ENCODE data around the gene ACOT11. TPM values are rescaled to one million over a fixed set of nuclear protein-coding genes. Genes with fewer than 3 reads are reported as not detected.

Gene ACOT11
- polyA plus RNA-seq, 1 donor (not counting 4 experiments of a cell fraction or from before 2014, with no cell fraction given) = 3.4 TPM

DNA sequence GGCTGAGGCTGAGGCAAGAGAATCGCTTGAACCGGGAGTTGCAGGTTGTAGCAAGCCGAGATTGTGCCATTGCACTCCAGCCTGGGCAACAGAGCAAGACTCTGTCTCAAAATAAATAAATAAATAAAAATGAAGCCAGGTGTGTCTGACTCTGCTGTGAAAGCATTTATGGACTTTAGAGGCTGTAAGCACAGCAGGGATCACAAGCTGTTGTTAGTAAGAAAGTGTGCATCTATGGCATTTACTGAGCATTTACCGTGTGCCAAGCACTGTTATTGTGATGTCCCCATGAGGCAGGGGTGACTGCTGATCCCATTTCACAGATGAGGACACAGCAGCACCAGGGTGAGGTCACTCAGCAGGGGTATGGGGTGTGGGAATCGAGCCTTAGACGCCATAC is 55.2 kb downstream of the ACOT11 start:
- Histone ChIP-seq H3K79me2 (ENCODE audit: control insufficient read depth, insufficient read depth, low read length) (no peaks in the 10 kb centered on the region), H3K27me3 (ENCODE audit: control insufficient read depth, extremely low read depth, insufficient read depth, low read length) (no peaks in the 10 kb centered on the region), H3K9me3 (ENCODE audit: control insufficient read depth, low read depth, low read length) (no peaks in the 10 kb centered on the region), H3K9ac (ENCODE audit: control insufficient read depth, extremely low read depth, insufficient read depth, low read length) (no peak overlapping the region), H4K20me1 (ENCODE audit: control insufficient read depth, extremely low read depth, insufficient read depth, low read length) (no peaks in the 10 kb centered on the region), H3K4me3 (ENCODE audit: control insufficient read depth in 2 of 3, extremely low read depth in 1 of 3, insufficient read depth in 2 of 3, low read depth in 1 of 3, low read length in 3 of 3) (no peak overlapping the region), H3K36me3 (ENCODE audit: control insufficient read depth in 2 of 2, extremely low read depth in 1 of 2, insufficient read depth in 2 of 2, low read length in 2 of 2) (no peaks in the 10 kb centered on the region), H3K9me1 (ENCODE audit: control insufficient read depth, extremely low read depth, insufficient read depth, low read length) (no peaks in the 10 kb centered on the region), H3K27ac (ENCODE audit: control insufficient read depth, insufficient read depth, low read length) (no peak overlapping the region), H3K4me2 (ENCODE audit: control insufficient read depth, extremely low read depth, insufficient read depth, low read depth, low read length) (no peak overlapping the region), H2AFZ (ENCODE audit: control insufficient read depth, low read length) (no peak overlapping the region), H3K4me1 (ENCODE audit: control insufficient read depth, extremely low read depth, insufficient read depth, low read length) (peaks cover 13% of the 10 kb centered on the region)
- dilution Hi-C loops (cut with MboI; ENCODE audit: extremely low pct_ligation_motif_present, low sequenced_read_pairs) = no loop called here
- FAIRE-seq (no peak), DNase-seq (ENCODE audit: low read depth, low spot score) (no peak)
- no peak for TF ChIP-seq EZH2 (IDR thresholded peaks at IDR 0.05; ENCODE audit: low read length)
- TF ChIP-seq, protein P1, sequence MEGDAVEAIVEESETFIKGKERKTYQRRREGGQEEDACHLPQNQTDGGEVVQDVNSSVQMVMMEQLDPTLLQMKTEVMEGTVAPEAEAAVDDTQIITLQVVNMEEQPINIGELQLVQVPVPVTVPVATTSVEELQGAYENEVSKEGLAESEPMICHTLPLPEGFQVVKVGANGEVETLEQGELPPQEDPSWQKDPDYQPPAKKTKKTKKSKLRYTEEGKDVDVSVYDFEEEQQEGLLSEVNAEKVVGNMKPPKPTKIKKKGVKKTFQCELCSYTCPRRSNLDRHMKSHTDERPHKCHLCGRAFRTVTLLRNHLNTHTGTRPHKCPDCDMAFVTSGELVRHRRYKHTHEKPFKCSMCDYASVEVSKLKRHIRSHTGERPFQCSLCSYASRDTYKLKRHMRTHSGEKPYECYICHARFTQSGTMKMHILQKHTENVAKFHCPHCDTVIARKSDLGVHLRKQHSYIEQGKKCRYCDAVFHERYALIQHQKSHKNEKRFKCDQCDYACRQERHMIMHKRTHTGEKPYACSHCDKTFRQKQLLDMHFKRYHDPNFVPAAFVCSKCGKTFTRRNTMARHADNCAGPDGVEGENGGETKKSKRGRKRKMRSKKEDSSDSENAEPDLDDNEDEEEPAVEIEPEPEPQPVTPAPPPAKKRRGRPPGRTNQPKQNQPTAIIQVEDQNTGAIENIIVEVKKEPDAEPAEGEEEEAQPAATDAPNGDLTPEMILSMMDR (optimal IDR thresholded peaks at IDR 0.05 in 1 of 3, IDR thresholded peaks at IDR 0.05 in 1 of 3, conservative IDR thresholded peaks at IDR 0.05 in 1 of 3; ENCODE audit: extremely low read depth in 1 of 3, insufficient read depth in 2 of 3, low read length in 3 of 3) = no peak

DNA sequence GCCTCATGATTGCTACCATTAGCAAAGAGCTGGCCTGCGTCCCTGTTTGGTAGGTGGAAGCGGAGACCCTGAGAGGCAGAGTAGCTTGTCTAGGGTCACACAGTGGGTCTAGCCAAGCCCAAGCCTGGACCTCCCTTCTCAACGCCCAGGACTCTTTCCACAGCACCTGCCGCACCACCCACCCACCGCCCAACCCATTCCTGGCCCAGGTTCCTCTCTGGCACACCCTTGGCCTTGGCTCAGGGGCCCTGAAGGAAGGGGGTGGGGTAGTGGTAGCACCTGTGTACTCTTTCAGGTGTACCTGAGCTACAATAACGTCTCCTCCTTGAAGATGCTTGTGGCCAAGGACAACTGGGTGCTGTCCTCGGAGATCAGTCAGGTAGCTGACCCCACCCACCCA is 56.0 kb downstream of the ACOT11 start:
- Histone ChIP-seq H2AFZ (ENCODE audit: control insufficient read depth, low read length) (no peak overlapping the region), H3K4me3 (ENCODE audit: control insufficient read depth in 2 of 3, extremely low read depth in 1 of 3, insufficient read depth in 2 of 3, low read depth in 1 of 3, low read length in 3 of 3) (no peak overlapping the region), H3K9ac (ENCODE audit: control insufficient read depth, extremely low read depth, insufficient read depth, low read length) (no peak overlapping the region), H3K36me3 (ENCODE audit: control insufficient read depth in 2 of 2, extremely low read depth in 1 of 2, insufficient read depth in 2 of 2, low read length in 2 of 2) (no peaks in the 10 kb centered on the region), H3K27me3 (ENCODE audit: control insufficient read depth, extremely low read depth, insufficient read depth, low read length) (no peaks in the 10 kb centered on the region), H3K79me2 (ENCODE audit: control insufficient read depth, insufficient read depth, low read length) (no peaks in the 10 kb centered on the region), H3K4me1 (ENCODE audit: control insufficient read depth, extremely low read depth, insufficient read depth, low read length) (peaks cover 13% of the 10 kb centered on the region), H3K9me3 (ENCODE audit: control insufficient read depth, low read depth, low read length) (no peaks in the 10 kb centered on the region), H3K9me1 (ENCODE audit: control insufficient read depth, extremely low read depth, insufficient read depth, low read length) (no peaks in the 10 kb centered on the region), H3K27ac (ENCODE audit: control insufficient read depth, insufficient read depth, low read length) (no peak overlapping the region), H3K4me2 (ENCODE audit: control insufficient read depth, extremely low read depth, insufficient read depth, low read depth, low read length) (peak overlapping the region; percentile 18), H4K20me1 (ENCODE audit: control insufficient read depth, extremely low read depth, insufficient read depth, low read length) (no peaks in the 10 kb centered on the region)
- DNase-seq (ENCODE audit: low read depth, low spot score) = no peak
- dilution Hi-C loops (cut with MboI; ENCODE audit: extremely low pct_ligation_motif_present, low sequenced_read_pairs) = no loop called here
- no peak for FAIRE-seq
- no peak for TF ChIP-seq EZH2 (IDR thresholded peaks at IDR 0.05; ENCODE audit: low read length)
